Raji (cell line): ENCODE data around the gene SLC25A17.

ENCODE experiments used
- POLR2A ChIP-seq: IDR thresholded peaks from 2 replicates; pipeline ENCODE4 v1.6.1; 2011; ENCODE audit warnings: low read depth, low read length, control low read depth; ENCODE audit not compliant: insufficient read depth

SLC25A17 gene

GRCh38 chr22:40746428-40747220 lies 72.5 kb downstream of the SLC25A17 start:
- no peak for TF ChIP-seq POLR2A

GRCh38 chr22:40743768-40744167 lies 75.4 kb downstream of the SLC25A17 start:
- TF ChIP-seq POLR2A = no peak

- TF ChIP-seq POLR2A = no peak
Measured at GRCh38 chr22:40741116-40741515, 78.0 kb downstream of the SLC25A17 start.

GRCh38 chr22:40739721-40740120 lies 79.4 kb downstream of the SLC25A17 start:
- TF ChIP-seq POLR2A = no peak

- TF ChIP-seq POLR2A = no peak
Measured at GRCh38 chr22:40733919-40734318, 85.2 kb downstream of the SLC25A17 start.

GRCh38 chr22:40732999-40733292 lies 86.2 kb downstream of the SLC25A17 start:
- no peak for TF ChIP-seq POLR2A

- TF ChIP-seq POLR2A = no peak
Measured at GRCh38 chr22:40729284-40729683, 89.9 kb downstream of the SLC25A17 start.

GRCh38 chr22:40728731-40729189 lies 90.4 kb downstream of the SLC25A17 start:
- no peak for TF ChIP-seq POLR2A

GRCh38 chr22:40727964-40728615 lies 91.1 kb downstream of the SLC25A17 start:
- no peak for TF ChIP-seq POLR2A

GRCh38 chr22:40727070-40727963 lies 91.8 kb downstream of the SLC25A17 start:
- TF ChIP-seq POLR2A = no peak

GRCh38 chr22:40726514-40726913 lies 92.6 kb downstream of the SLC25A17 start:
- no peak for TF ChIP-seq POLR2A

GRCh38 chr22:40723396-40723933 lies 95.7 kb downstream of the SLC25A17 start:
- TF ChIP-seq POLR2A = no peak

GRCh38 chr22:40721266-40721665 lies 97.9 kb downstream of the SLC25A17 start:
- no peak for TF ChIP-seq POLR2A

GRCh38 chr22:40720538-40721256 lies 98.4 kb downstream of the SLC25A17 start:
- no peak for TF ChIP-seq POLR2A
